WTC11 (cell line): ENCODE results near the gene HYAL2. TPM values are rescaled to one million over a fixed set of nuclear protein-coding genes. Genes with fewer than 3 reads are reported as not detected.

Source experiments
- ATAC-seq: fragments of 200-7000 bp; cut with Tn5 transposase; 2 replicates; pipeline ENCODE4 v1.10.0; 2021; ENCODE audit warnings: mild to moderate bottlenecking, moderate library complexity
- CTCF ChIA-PET: fragments of 300-600 bp; sonication (Branson Sonifier 250); formaldehyde crosslinking; loops from one replicate; lab custom pipeline; 2021; ENCODE audit warnings: antibody characterized with exemption; lab: Charles Lee
- POLR2A ChIA-PET: fragments of 350-600 bp; sonication (Branson Sonifier 250); formaldehyde crosslinking; loops from one replicate; lab custom pipeline; 2021; ENCODE audit warnings: antibody characterized with exemption; lab: Charles Lee
- DNase-seq: peaks from one replicate; pipeline ENCODE4 v3.0.0; 2021; ENCODE audit warnings: low spot score
- H3K27ac Mint-ChIP-seq: 2 replicates; pipeline ENCODE4 v1.8.0; 2021; ENCODE audit warnings: mixed read lengths
- H3K27me3 Mint-ChIP-seq: 2 replicates; pipeline ENCODE4 v1.8.0; 2021; ENCODE audit warnings: low read depth, mild to moderate bottlenecking, moderate library complexity, mixed read lengths
- H3K36me3 Mint-ChIP-seq: 2 replicates; pipeline ENCODE4 v1.8.0; 2021; ENCODE audit warnings: mixed read lengths
- H3K4me1 Mint-ChIP-seq: 2 replicates; pipeline ENCODE4 v1.8.0; 2022; ENCODE audit warnings: mixed read lengths
- H3K4me3 Mint-ChIP-seq: 2 replicates; pipeline ENCODE4 v1.8.0; 2021; ENCODE audit warnings: mild to moderate bottlenecking, moderate library complexity, mixed read lengths
- H3K9me3 Mint-ChIP-seq: 2 replicates; pipeline ENCODE4 v1.8.0; 2021; ENCODE audit warnings: mixed read lengths
- AFF4 ChIP-seq: sonication (generic); formaldehyde crosslinking; IDR thresholded peaks from 2 replicates; pipeline ENCODE4 v1.8.1; 2023; ENCODE audit warnings: mild to moderate bottlenecking, missing genetic modification reagents, borderline replicate concordance
- ATF1 ChIP-seq: sonication (generic); formaldehyde crosslinking; IDR thresholded peaks from 2 replicates; pipeline ENCODE4 v1.8.1; 2023; ENCODE audit warnings: mild to moderate bottlenecking, moderate library complexity, missing genetic modification reagents
- CBFB ChIP-seq: sonication (generic); formaldehyde crosslinking; IDR thresholded peaks from 2 replicates; pipeline ENCODE4 v1.8.1; 2022; ENCODE audit warnings: mild to moderate bottlenecking, low read depth, missing genetic modification reagents
- ETV6 ChIP-seq: sonication (generic); formaldehyde crosslinking; IDR thresholded peaks from 2 replicates; pipeline ENCODE4 v1.8.1; 2022; ENCODE audit warnings: mild to moderate bottlenecking, missing genetic modification reagents
- FOXJ3 ChIP-seq: sonication (generic); formaldehyde crosslinking; IDR thresholded peaks from 2 replicates; pipeline ENCODE4 v1.9.0; 2021; ENCODE audit warnings: missing genetic modification reagents, mild to moderate bottlenecking, borderline replicate concordance
- FOXK1 ChIP-seq: sonication (generic); formaldehyde crosslinking; IDR thresholded peaks from 2 replicates; pipeline ENCODE4 v1.8.0; 2022; ENCODE audit warnings: mild to moderate bottlenecking, moderate library complexity, missing genetic modification reagents
- GRHL2 ChIP-seq: fragments of 250-450 bp; sonication (Bioruptor Pico); IDR thresholded peaks from 2 replicates; pipeline ENCODE4 v1.8.0; 2022; ENCODE audit warnings: mild to moderate bottlenecking, moderate library complexity; ENCODE audit not compliant: insufficient replicate concordance, severe bottlenecking
- MLX ChIP-seq: sonication (generic); formaldehyde crosslinking; IDR thresholded peaks from 2 replicates; pipeline ENCODE4 v1.8.1; 2023; ENCODE audit warnings: mild to moderate bottlenecking, missing genetic modification reagents, moderate library complexity
- NFE2L1 ChIP-seq: sonication (generic); formaldehyde crosslinking; IDR thresholded peaks from 2 replicates; pipeline ENCODE4 v1.8.1; 2023; ENCODE audit warnings: missing genetic modification reagents
- NR1H2 ChIP-seq: sonication (generic); formaldehyde crosslinking; IDR thresholded peaks from 2 replicates; pipeline ENCODE4 v1.9.0; 2021; ENCODE audit warnings: mild to moderate bottlenecking, moderate library complexity, missing genetic modification reagents
- SP1 ChIP-seq: sonication (generic); formaldehyde crosslinking; conservative IDR thresholded peaks from 2 replicates; pipeline ENCODE4 v1.8.1; 2022; ENCODE audit warnings: missing genetic modification reagents
- TCF7 ChIP-seq: sonication (generic); formaldehyde crosslinking; IDR thresholded peaks from 2 replicates; pipeline ENCODE4 v1.8.0; 2022; ENCODE audit warnings: mild to moderate bottlenecking, low read depth, missing genetic modification reagents, moderate library complexity
- USF2 ChIP-seq: sonication (generic); formaldehyde crosslinking; IDR thresholded peaks from 2 replicates; pipeline ENCODE4 v1.8.1; 2023; ENCODE audit warnings: mild to moderate bottlenecking, missing genetic modification reagents, moderate library complexity
- ZBTB21 ChIP-seq: sonication (generic); formaldehyde crosslinking; IDR thresholded peaks from 2 replicates; pipeline ENCODE4 v1.8.1; 2023; ENCODE audit warnings: mild to moderate bottlenecking, missing genetic modification reagents, borderline replicate concordance
- ZNF121 ChIP-seq: sonication (generic); formaldehyde crosslinking; IDR thresholded peaks from 2 replicates; pipeline ENCODE4 v1.8.0; 2023; ENCODE audit warnings: missing genetic modification reagents
- ZNF232 ChIP-seq: sonication (generic); formaldehyde crosslinking; IDR thresholded peaks from 2 replicates; pipeline ENCODE4 v1.8.0; 2022; ENCODE audit warnings: mild to moderate bottlenecking, missing genetic modification reagents
- ZNF423 ChIP-seq: fragments of 250-450 bp; sonication (Bioruptor Pico); IDR thresholded peaks from 2 replicates; pipeline ENCODE4 v2.1.2; 2022; ENCODE audit warnings: mild to moderate bottlenecking, moderate library complexity
- ZNF512 ChIP-seq: sonication (generic); formaldehyde crosslinking; IDR thresholded peaks from 2 replicates; pipeline ENCODE4 v1.8.1; 2022; ENCODE audit warnings: missing genetic modification reagents, borderline replicate concordance
- total RNA-seq: library from RNA; stranded (reverse); gene quantifications from 3 replicates; pipeline ENCODE4 v1.2.3, GENCODE V29; 2021
- TF ChIP-seq, protein P1 (sequence below): fragments of 250-450 bp; sonication (Bioruptor Pico); IDR thresholded peaks from 2 replicates; pipeline ENCODE4 v2.1.2; 2022; ENCODE audit warnings: mild to moderate bottlenecking, moderate library complexity
- TF ChIP-seq, protein P2 (sequence below): sonication (generic); formaldehyde crosslinking; conservative IDR thresholded peaks from 2 replicates; pipeline ENCODE4 v1.8.1; 2022; ENCODE audit warnings: mild to moderate bottlenecking, missing genetic modification reagents
- TF ChIP-seq, protein P3 (sequence below): fragments of 250-450 bp; sonication (Bioruptor Pico); IDR thresholded peaks from 2 replicates; pipeline ENCODE4 v1.9.0; 2021; ENCODE audit warnings: mild to moderate bottlenecking
- TF ChIP-seq, protein P4 (sequence below): sonication (generic); formaldehyde crosslinking; IDR thresholded peaks from 2 replicates; pipeline ENCODE4 v1.8.0; 2023; ENCODE audit warnings: mild to moderate bottlenecking, missing genetic modification reagents

The HYAL2 gene
- total RNA-seq, 1 experiment from 2014 or later: 58.0 TPM

GRCh38 chr3:50297896-50298725 lies 24.4 kb downstream of the HYAL2 start:
- H3K27ac Mint-ChIP-seq: no peak overlapping the region
- TF ChIP-seq ATF1 (CRISPR knock-in tag): no peak
- no peak for TF ChIP-seq CBFB (CRISPR knock-in tag)
- TF ChIP-seq FOXK1 (CRISPR knock-in tag): no peak
- TF ChIP-seq ZNF512 (CRISPR knock-in tag): no peak
- TF ChIP-seq, protein P1, sequence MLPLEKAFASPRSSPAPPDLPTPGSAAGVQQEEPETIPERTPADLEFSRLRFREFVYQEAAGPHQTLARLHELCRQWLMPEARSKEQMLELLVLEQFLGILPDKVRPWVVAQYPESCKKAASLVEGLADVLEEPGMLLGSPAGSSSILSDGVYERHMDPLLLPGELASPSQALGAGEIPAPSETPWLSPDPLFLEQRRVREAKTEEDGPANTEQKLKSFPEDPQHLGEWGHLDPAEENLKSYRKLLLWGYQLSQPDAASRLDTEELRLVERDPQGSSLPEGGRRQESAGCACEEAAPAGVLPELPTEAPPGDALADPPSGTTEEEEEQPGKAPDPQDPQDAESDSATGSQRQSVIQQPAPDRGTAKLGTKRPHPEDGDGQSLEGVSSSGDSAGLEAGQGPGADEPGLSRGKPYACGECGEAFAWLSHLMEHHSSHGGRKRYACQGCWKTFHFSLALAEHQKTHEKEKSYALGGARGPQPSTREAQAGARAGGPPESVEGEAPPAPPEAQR (CRISPR knock-in tag): no peak
- TF ChIP-seq ZNF423 (CRISPR knock-in tag): no peak
- no peak for TF ChIP-seq ZNF232 (CRISPR knock-in tag)
- no peak for TF ChIP-seq USF2 (CRISPR knock-in tag)
- no peak for TF ChIP-seq SP1 (CRISPR knock-in tag)
- no peak for TF ChIP-seq NR1H2 (CRISPR knock-in tag)
- TF ChIP-seq ZNF121 (CRISPR knock-in tag): no peak
- TF ChIP-seq, protein P2, sequence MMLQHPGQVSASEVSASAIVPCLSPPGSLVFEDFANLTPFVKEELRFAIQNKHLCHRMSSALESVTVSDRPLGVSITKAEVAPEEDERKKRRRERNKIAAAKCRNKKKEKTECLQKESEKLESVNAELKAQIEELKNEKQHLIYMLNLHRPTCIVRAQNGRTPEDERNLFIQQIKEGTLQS (CRISPR knock-in tag): no peak
- TF ChIP-seq, protein P3, sequence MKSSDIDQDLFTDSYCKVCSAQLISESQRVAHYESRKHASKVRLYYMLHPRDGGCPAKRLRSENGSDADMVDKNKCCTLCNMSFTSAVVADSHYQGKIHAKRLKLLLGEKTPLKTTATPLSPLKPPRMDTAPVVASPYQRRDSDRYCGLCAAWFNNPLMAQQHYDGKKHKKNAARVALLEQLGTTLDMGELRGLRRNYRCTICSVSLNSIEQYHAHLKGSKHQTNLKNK: no peak
- no peak for TF ChIP-seq TCF7 (CRISPR knock-in tag)
- no peak for TF ChIP-seq ZBTB21 (CRISPR knock-in tag)
- TF ChIP-seq ETV6 (CRISPR knock-in tag): no peak
- H3K9me3 Mint-ChIP-seq: no peaks in the 10 kb centered on the region
- H3K4me1 Mint-ChIP-seq: peaks cover 19% of the 10 kb centered on the region
- DNase-seq: no peak
- ATAC-seq: no peak
- peak overlapping the region; percentile 97 for H3K4me3 Mint-ChIP-seq
- CTCF ChIA-PET: interaction anchor here (0.8 to 5.9 kb wide), 5 partner anchors 24 to 104 kb away, joined by 3 to 95 read pairs (median 7); partner anchors contain the start of gene HYAL2
- no peaks in the 10 kb centered on the region; the same call in 1 of the 2 replicates for H3K27me3 Mint-ChIP-seq
- H3K36me3 Mint-ChIP-seq: no peaks in the 10 kb centered on the region
- POLR2A ChIA-PET: interaction anchor here (0.6 kb wide), 1 partner anchor 264 kb away, joined by 3 read pairs; no protein-coding TSS in a partner anchor

GRCh38 chr3:50297384-50297775 lies 25.2 kb downstream of the HYAL2 start:
- Mint-ChIP-seq H3K9me3 (no peaks in the 10 kb centered on the region), H3K4me3 (no peak overlapping the region), H3K4me1 (peaks cover 18% of the 10 kb centered on the region), H3K27me3 (no peaks in the 10 kb centered on the region; the same call in 1 of the 2 replicates), H3K36me3 (no peaks in the 10 kb centered on the region), H3K27ac (no peak overlapping the region)
- ATAC-seq: no peak
- ChIA-PET CTCF (interaction anchor here (0.7 to 1.3 kb wide), 2 partner anchors 37 to 51 kb away, joined by 3 to 5 read pairs; no protein-coding TSS in a partner anchor), POLR2A (no interaction called here)
- no peak for DNase-seq
- no peak for TF ChIP-seq NFE2L1 (CRISPR knock-in tag)
- TF ChIP-seq, protein P4, sequence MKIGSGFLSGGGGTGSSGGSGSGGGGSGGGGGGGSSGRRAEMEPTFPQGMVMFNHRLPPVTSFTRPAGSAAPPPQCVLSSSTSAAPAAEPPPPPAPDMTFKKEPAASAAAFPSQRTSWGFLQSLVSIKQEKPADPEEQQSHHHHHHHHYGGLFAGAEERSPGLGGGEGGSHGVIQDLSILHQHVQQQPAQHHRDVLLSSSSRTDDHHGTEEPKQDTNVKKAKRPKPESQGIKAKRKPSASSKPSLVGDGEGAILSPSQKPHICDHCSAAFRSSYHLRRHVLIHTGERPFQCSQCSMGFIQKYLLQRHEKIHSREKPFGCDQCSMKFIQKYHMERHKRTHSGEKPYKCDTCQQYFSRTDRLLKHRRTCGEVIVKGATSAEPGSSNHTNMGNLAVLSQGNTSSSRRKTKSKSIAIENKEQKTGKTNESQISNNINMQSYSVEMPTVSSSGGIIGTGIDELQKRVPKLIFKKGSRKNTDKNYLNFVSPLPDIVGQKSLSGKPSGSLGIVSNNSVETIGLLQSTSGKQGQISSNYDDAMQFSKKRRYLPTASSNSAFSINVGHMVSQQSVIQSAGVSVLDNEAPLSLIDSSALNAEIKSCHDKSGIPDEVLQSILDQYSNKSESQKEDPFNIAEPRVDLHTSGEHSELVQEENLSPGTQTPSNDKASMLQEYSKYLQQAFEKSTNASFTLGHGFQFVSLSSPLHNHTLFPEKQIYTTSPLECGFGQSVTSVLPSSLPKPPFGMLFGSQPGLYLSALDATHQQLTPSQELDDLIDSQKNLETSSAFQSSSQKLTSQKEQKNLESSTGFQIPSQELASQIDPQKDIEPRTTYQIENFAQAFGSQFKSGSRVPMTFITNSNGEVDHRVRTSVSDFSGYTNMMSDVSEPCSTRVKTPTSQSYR: no peak
- no peak for TF ChIP-seq AFF4 (CRISPR knock-in tag)
- TF ChIP-seq FOXJ3 (CRISPR knock-in tag): no peak
- TF ChIP-seq GRHL2 (CRISPR knock-in tag): no peak
- no peak for TF ChIP-seq ZBTB21 (CRISPR knock-in tag)
- no peak for TF ChIP-seq MLX
- no peak for TF ChIP-seq TCF7 (CRISPR knock-in tag)
